Natural killer cell (primary cell): Measurements from ENCODE around the gene MYL7. TPM values are rescaled to one million over a fixed set of nuclear protein-coding genes. Genes with fewer than 3 reads are reported as not detected.
"Not testable (repeated sequence)": the region's sequence is repeated elsewhere in the genome, so short reads cannot be mapped to it uniquely, and the experiment has no call there.

Experiments
- ATAC-seq, 3 donors: fragments of 150-1000 bp in 2 of 3; fragments of 200-7000 bp in 1 of 3; cut with Tn5 transposase; 1 replicate in 1 of 3; 2 replicates in 2 of 3; pipeline ENCODE4 v1.10.0; 2021; ENCODE audit warnings: mild to moderate bottlenecking in 2 of 3, moderate library complexity in 2 of 3
- DNase-seq, 2 donors: peaks; one replicate each; pipeline versions ENCODE4 v3.0.0 to v3.0.0-alpha.2; 2013 to 2021; ENCODE audit warnings: mixed read lengths in 1 of 2
- H3K27ac ChIP-seq: one replicate; pipeline ENCODE4 v1.5.1; 2013; ENCODE audit warnings: mild to moderate bottlenecking, low read length
- H3K27me3 ChIP-seq: one replicate; pipeline ENCODE4 v1.6.1; 2013; ENCODE audit warnings: low read length; ENCODE audit not compliant: control insufficient read depth, insufficient read depth
- H3K36me3 ChIP-seq: one replicate; pipeline ENCODE4 v1.6.1; 2013; ENCODE audit warnings: low read length; ENCODE audit not compliant: control insufficient read depth, insufficient read depth
- H3K4me1 ChIP-seq: one replicate; pipeline ENCODE4 v1.6.1; 2013; ENCODE audit warnings: low read length; ENCODE audit not compliant: control insufficient read depth, insufficient read depth
- H3K4me3 ChIP-seq: one replicate; pipeline ENCODE4 v1.5.1; 2013; ENCODE audit warnings: low read length
- H3K9me3 ChIP-seq: one replicate; pipeline ENCODE4 v1.6.1; 2013; ENCODE audit warnings: low read length; ENCODE audit not compliant: control insufficient read depth, insufficient read depth
- H3K27ac Mint-ChIP-seq, 2 donors: one replicate each; pipeline ENCODE4 v1.8.0; 2022; ENCODE audit warnings: mild to moderate bottlenecking in 2 of 2, mixed read lengths in 2 of 2, moderate library complexity in 1 of 2
- H3K27me3 Mint-ChIP-seq, 2 donors: one replicate each; pipeline ENCODE4 v1.8.0; 2022; ENCODE audit warnings: low read depth in 2 of 2, mixed read lengths in 2 of 2
- H3K36me3 Mint-ChIP-seq: one replicate; pipeline ENCODE4 v1.8.0; 2022; ENCODE audit warnings: mixed read lengths
- H3K4me1 Mint-ChIP-seq, 2 donors: one replicate each; pipeline ENCODE4 v1.8.0; 2022; ENCODE audit warnings: mixed read lengths in 2 of 2
- H3K4me3 Mint-ChIP-seq: one replicate; pipeline ENCODE4 v1.8.0; 2022; ENCODE audit warnings: mild to moderate bottlenecking, moderate library complexity, mixed read lengths
- H3K9me3 Mint-ChIP-seq, 2 donors: one replicate each; pipeline ENCODE4 v1.8.0; 2022; ENCODE audit warnings: mixed read lengths in 2 of 2
- WGBS: methylation state at CpG from one replicate; pipeline ENCODE4 v1.1.7; 2013; ENCODE audit warnings: missing lambda C conversion rate; ENCODE audit not compliant: insufficient coverage; 5-methylcytosine and 5-hydroxymethylcytosine counted together
- intact Hi-C: fragments of 100-400 bp; cut with micrococcal nuclease; formaldehyde crosslinking; loops from one replicate; pipeline ENCODE4 v1.14.2; 2022
- total RNA-seq, 4 donors: library from RNA; stranded (reverse); fragments of 120-200 nt in 1 of 4; gene quantifications; one replicate each; pipeline versions ENCODE4 v1.2.3 to v1.2.4, GENCODE V29; 2013 to 2022
- TF ChIP-seq, protein P1 (sequence below): fragments of 200-600 bp; IDR thresholded peaks from one replicate; pipeline ENCODE4 v1.8.0; 2022; ENCODE audit warnings: antibody characterized with exemption

The MYL7 gene
- total RNA-seq, 3 donors from 2014 or later (not counting 1 experiment from before 2014, with no cell fraction given), result not detected

- no peaks in the 10 kb centered on the region for H3K9me3 ChIP-seq
- Mint-ChIP-seq H3K4me1 (no peaks in the 10 kb centered on the region), H3K27me3 (peaks cover 15 to 48% of the 10 kb centered on the region in 2 donors), H3K27ac (no peak overlapping the region), H3K9me3 (no peaks in the 10 kb centered on the region), H3K4me3 (no peak overlapping the region), H3K36me3 (no peaks in the 10 kb centered on the region)
- TF ChIP-seq, protein P1, sequence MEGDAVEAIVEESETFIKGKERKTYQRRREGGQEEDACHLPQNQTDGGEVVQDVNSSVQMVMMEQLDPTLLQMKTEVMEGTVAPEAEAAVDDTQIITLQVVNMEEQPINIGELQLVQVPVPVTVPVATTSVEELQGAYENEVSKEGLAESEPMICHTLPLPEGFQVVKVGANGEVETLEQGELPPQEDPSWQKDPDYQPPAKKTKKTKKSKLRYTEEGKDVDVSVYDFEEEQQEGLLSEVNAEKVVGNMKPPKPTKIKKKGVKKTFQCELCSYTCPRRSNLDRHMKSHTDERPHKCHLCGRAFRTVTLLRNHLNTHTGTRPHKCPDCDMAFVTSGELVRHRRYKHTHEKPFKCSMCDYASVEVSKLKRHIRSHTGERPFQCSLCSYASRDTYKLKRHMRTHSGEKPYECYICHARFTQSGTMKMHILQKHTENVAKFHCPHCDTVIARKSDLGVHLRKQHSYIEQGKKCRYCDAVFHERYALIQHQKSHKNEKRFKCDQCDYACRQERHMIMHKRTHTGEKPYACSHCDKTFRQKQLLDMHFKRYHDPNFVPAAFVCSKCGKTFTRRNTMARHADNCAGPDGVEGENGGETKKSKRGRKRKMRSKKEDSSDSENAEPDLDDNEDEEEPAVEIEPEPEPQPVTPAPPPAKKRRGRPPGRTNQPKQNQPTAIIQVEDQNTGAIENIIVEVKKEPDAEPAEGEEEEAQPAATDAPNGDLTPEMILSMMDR, result no peak
- DNase-seq (no peak), ATAC-seq (no peak)
- WGBS, result 72% methylated on average over 2 of the region's 3 CpGs
- no peak overlapping the region for H3K4me3 ChIP-seq
- H3K27ac ChIP-seq, result no peak overlapping the region
- H3K4me1 ChIP-seq, result no peaks in the 10 kb centered on the region
- no peaks in the 10 kb centered on the region for H3K27me3 ChIP-seq
- no peaks in the 10 kb centered on the region for H3K36me3 ChIP-seq
- intact Hi-C loops, result no loop called here
Observed at GRCh38 chr7:44175730-44176129, 34.6 kb upstream of the MYL7 start.

- H3K4me3 ChIP-seq, DNase-seq, H3K4me3 Mint-ChIP-seq, H3K27ac ChIP-seq, H3K36me3 Mint-ChIP-seq, H3K27ac Mint-ChIP-seq, ATAC-seq, H3K36me3 ChIP-seq, H3K4me1 ChIP-seq, H3K27me3 ChIP-seq, H3K4me1 Mint-ChIP-seq, H3K9me3 Mint-ChIP-seq, H3K9me3 ChIP-seq, intact Hi-C loops: not testable (repeated sequence)
- WGBS, result 55% methylated on average over 1 of the region's 1 CpG
- H3K27me3 Mint-ChIP-seq, result peaks cover 17 to 52% of the 10 kb centered on the region in 2 donors
Observed at GRCh38 chr7:44174694-44174948, 33.5 kb upstream of the MYL7 start.

DNA sequence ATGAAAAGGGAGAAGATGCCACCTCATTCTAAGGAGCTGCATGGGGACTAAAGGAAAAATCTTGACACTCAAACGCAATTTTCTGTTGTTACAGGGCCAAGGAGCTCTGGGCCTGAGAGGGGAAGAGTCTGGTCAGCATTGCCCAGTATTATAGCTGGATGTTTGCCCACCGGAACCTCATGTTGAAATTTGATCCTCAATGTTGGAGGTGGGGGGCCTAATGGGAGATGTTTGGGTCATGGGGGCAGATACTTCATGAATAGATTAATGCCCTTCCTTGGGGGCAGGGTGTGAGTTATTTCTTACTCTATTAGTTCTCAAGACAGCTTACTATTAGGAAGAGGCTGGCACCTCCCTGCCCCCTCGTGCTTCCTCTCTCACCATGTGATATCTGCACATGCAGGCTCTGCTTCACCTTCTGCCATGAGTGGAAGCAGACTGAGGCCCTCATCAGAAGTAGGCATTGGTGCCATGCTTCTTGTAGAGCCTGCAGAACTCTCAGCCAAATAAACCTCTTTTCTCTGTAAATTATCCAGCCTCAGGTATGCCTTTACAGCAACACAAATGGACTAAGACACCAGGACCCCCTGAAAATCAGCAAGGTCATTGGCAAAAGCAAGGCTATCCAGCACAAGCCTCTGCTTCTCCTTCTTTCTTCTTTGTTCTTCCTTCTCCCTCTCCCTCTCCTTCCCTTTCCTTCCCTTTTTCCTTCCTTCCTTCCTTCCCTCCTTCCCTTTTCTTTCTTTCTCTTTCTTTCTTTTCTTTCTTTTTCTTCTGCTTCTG is 33.0 kb upstream of the MYL7 start:
- ATAC-seq (no peak), DNase-seq (no peak)
- no peaks in the 10 kb centered on the region for H3K4me1 ChIP-seq
- peaks cover 17 to 49% of the 10 kb centered on the region in 2 donors for H3K27me3 Mint-ChIP-seq
- no peak overlapping the region for H3K4me3 Mint-ChIP-seq
- H3K4me1 Mint-ChIP-seq, result no peaks in the 10 kb centered on the region
- no peaks in the 10 kb centered on the region for H3K9me3 Mint-ChIP-seq
- H3K27me3 ChIP-seq, result no peaks in the 10 kb centered on the region
- no peaks in the 10 kb centered on the region for H3K9me3 ChIP-seq
- no peak overlapping the region for H3K4me3 ChIP-seq
- no peaks in the 10 kb centered on the region for H3K36me3 Mint-ChIP-seq
- 57% methylated on average over 3 of the region's 3 CpGs for WGBS
- intact Hi-C loops, result no loop called here
- H3K36me3 ChIP-seq, result no peaks in the 10 kb centered on the region
- TF ChIP-seq, protein P1, result no peak
- H3K27ac Mint-ChIP-seq, result no peak overlapping the region
- no peak overlapping the region for H3K27ac ChIP-seq

- Mint-ChIP-seq H3K4me3 (no peak overlapping the region), H3K27me3 (peaks cover 17 to 37% of the 10 kb centered on the region in 2 donors), H3K4me1 (no peaks in the 10 kb centered on the region), H3K9me3 (no peaks in the 10 kb centered on the region), H3K36me3 (no peaks in the 10 kb centered on the region), H3K27ac (no peak overlapping the region)
- intact Hi-C loops, result no loop called here
- 93% methylated on average over 6 of the region's 6 CpGs for WGBS
- ATAC-seq (no peak), DNase-seq (no peak)
- Histone ChIP-seq H3K36me3 (no peaks in the 10 kb centered on the region), H3K27ac (no peak overlapping the region), H3K4me3 (no peak overlapping the region), H3K4me1 (no peaks in the 10 kb centered on the region), H3K9me3 (no peaks in the 10 kb centered on the region), H3K27me3 (no peaks in the 10 kb centered on the region)
- TF ChIP-seq, protein P1, result no peak
Observed at GRCh38 chr7:44172803-44173424, 31.8 kb upstream of the MYL7 start.
